Neural progenitor cell (in vitro differentiated cells): ENCODE results near the gene BICD2.

ENCODE experiments used
- EZH2 ChIP-seq: fragments of 200-600 bp; sonication (generic); IDR thresholded peaks from 2 replicates; pipeline ENCODE4 v1.6.1; 2017; ENCODE audit warnings: antibody characterized with exemption, mild to moderate bottlenecking, moderate library complexity
- TF ChIP-seq, protein P1 (sequence below): fragments of 200-600 bp; sonication (generic); IDR thresholded peaks from 2 replicates; pipeline ENCODE4 v1.5.1; 2017; ENCODE audit warnings: antibody characterized with exemption, mild to moderate bottlenecking

DNA sequence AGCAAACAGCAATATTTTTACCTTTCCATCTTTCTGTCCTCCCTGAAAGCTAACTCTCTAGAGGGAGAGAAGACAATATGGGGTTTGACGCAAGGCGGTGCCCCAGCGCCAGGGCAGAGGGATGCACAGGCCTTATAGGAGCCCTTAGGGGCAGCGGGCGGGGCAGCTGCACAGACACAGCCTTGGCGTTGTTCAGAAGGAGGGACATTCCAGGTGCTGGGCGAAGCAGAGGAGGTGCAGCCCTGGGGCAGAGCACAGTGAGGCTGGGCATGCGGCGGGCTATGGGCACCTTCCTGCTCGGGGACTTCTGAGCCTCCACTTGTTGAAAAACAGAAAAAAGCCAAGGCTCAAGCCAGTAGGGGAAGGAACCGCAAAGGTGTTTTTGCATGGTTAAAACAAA, 33.7 kb upstream of the BICD2 start:
- TF ChIP-seq, protein P1, sequence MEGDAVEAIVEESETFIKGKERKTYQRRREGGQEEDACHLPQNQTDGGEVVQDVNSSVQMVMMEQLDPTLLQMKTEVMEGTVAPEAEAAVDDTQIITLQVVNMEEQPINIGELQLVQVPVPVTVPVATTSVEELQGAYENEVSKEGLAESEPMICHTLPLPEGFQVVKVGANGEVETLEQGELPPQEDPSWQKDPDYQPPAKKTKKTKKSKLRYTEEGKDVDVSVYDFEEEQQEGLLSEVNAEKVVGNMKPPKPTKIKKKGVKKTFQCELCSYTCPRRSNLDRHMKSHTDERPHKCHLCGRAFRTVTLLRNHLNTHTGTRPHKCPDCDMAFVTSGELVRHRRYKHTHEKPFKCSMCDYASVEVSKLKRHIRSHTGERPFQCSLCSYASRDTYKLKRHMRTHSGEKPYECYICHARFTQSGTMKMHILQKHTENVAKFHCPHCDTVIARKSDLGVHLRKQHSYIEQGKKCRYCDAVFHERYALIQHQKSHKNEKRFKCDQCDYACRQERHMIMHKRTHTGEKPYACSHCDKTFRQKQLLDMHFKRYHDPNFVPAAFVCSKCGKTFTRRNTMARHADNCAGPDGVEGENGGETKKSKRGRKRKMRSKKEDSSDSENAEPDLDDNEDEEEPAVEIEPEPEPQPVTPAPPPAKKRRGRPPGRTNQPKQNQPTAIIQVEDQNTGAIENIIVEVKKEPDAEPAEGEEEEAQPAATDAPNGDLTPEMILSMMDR: no peak
- no peak for TF ChIP-seq EZH2
